Left cardiac atrium (tissue), 4 donors: Measurements from ENCODE around the gene ZEB1. TPM values are rescaled to one million over a fixed set of nuclear protein-coding genes. Genes with fewer than 3 reads are reported as not detected.
A peak's percentile ranks its signal among the peaks of the same experiment; 100 is the strongest.
"Not testable (repeated sequence)": the region's sequence is repeated elsewhere in the genome, so short reads cannot be mapped to it uniquely, and the experiment has no call there.

Experiments used
- ATAC-seq, 2 donors: fragments of 200-7000 bp; cut with Tn5 transposase; one replicate each; pipeline ENCODE4 v1.9.1; 2020; ENCODE audit warnings: mild to moderate bottlenecking in 2 of 2, moderate library complexity in 2 of 2
- DNase-seq: peaks from one replicate; pipeline ENCODE4 v3.0.0-alpha.2; 2020
- intact Hi-C, 2 donors: fragments of 100-400 bp; cut with DNase I; formaldehyde crosslinking; loops; one replicate each; pipeline versions ENCODE4 v1.14.1 to v1.15.1; 2022 to 2023
- total RNA-seq, 2 donors: library from RNA; stranded (reverse); fragmentation: NEBNext Ultra II Directional; extraction: Animal tissue kit (Norgen Biotek cat#: 25700); gene quantifications; one replicate each; pipeline ENCODE4 v1.2.1, GENCODE V29; 2021
- donor health status: DM: no; HTN: yes; CAD: no.
- donor health status: DM: no; HTN: yes; CAD: no; lungs with severe emphysema.
- donor health status: DM: yes; HTN: yes; CAD: no.
- donor health status: Dilated cardiomyopathy.

ZEB1 gene
- total RNA-seq, 2 donors from 2014 or later: 63.7 to 74.7 TPM

GRCh38 chr10:31401287-31401686 is 82.3 kb downstream of the ZEB1 start:
- DNase-seq (no peak), ATAC-seq (no peak)
- intact Hi-C loops: no loop called here

GRCh38 chr10:31404640-31405039 is 85.6 kb downstream of the ZEB1 start:
- ATAC-seq: peak; percentile 88 to 92
- intact Hi-C loops: no loop called here
- DNase-seq: no peak

- ATAC-seq, intact Hi-C loops, DNase-seq: not testable (repeated sequence)
These were observed 86.8 kb downstream of the ZEB1 start for GRCh38 chr10:31405829-31406228.

GRCh38 chr10:31412397-31412796 is 93.4 kb downstream of the ZEB1 start:
- DNase-seq, ATAC-seq, intact Hi-C loops: not testable (repeated sequence)

GRCh38 chr10:31413325-31413724 is 94.3 kb downstream of the ZEB1 start:
- ATAC-seq: no peak

GRCh38 chr10:31418481-31418880 is 99.5 kb downstream of the ZEB1 start:
- DNase-seq: no peak
- no peak for ATAC-seq
- intact Hi-C loops: no loop called here

More at GRCh38 chr10:31413325-31413724, 94.3 kb downstream of the ZEB1 start:
- intact Hi-C loops: no loop called here
- no peak for DNase-seq

- DNase-seq (no peak), ATAC-seq (peak; percentile 47 to 95)
- intact Hi-C loops: no loop called here
These were observed 100.5 kb downstream of the ZEB1 start for GRCh38 chr10:31419394-31420063.

- intact Hi-C loops: no loop called here
- ATAC-seq (no peak), DNase-seq (no peak)
These were observed 102.3 kb downstream of the ZEB1 start for GRCh38 chr10:31421322-31421721.

GRCh38 chr10:31422634-31423033 is 103.6 kb downstream of the ZEB1 start:
- intact Hi-C loops: no loop called here
- no peak for ATAC-seq
- no peak for DNase-seq

- no peak for DNase-seq
- intact Hi-C loops: no loop called here
- no peak for ATAC-seq
These were observed 105.5 kb downstream of the ZEB1 start for GRCh38 chr10:31424473-31424872.

GRCh38 chr10:31426401-31426800 is 107.4 kb downstream of the ZEB1 start:
- DNase-seq: no peak
- intact Hi-C loops: no loop called here
- peak; percentile 41 to 72 for ATAC-seq

- ATAC-seq: peak; percentile 23 to 80
- intact Hi-C loops, DNase-seq: not testable (repeated sequence)
These were observed 108.3 kb downstream of the ZEB1 start for GRCh38 chr10:31427334-31427733.

- intact Hi-C loops, DNase-seq: not testable (repeated sequence)
These were observed 109.5 kb downstream of the ZEB1 start for GRCh38 chr10:31428499-31428898.

GRCh38 chr10:31431021-31431420 is 112.0 kb downstream of the ZEB1 start:
- DNase-seq: no peak
- ATAC-seq: no peak
- intact Hi-C loops: no loop called here

More at GRCh38 chr10:31428499-31428898, 109.5 kb downstream of the ZEB1 start:
- ATAC-seq: not testable (repeated sequence)

- ATAC-seq (no peak), DNase-seq (no peak)
- intact Hi-C loops: no loop called here
These were observed 118.9 kb downstream of the ZEB1 start for GRCh38 chr10:31437959-31438358.

GRCh38 chr10:31451766-31452165 is 132.8 kb downstream of the ZEB1 start:
- ATAC-seq (no peak), DNase-seq (no peak)
- intact Hi-C loops: no loop called here

GRCh38 chr10:31456468-31456867 is 137.5 kb downstream of the ZEB1 start:
- intact Hi-C loops: no loop called here

GRCh38 chr10:31457858-31458257 is 138.8 kb downstream of the ZEB1 start:
- ATAC-seq (no peak), DNase-seq (no peak)
- intact Hi-C loops: no loop called here

More at GRCh38 chr10:31456468-31456867, 137.5 kb downstream of the ZEB1 start:
- ATAC-seq: no peak
- no peak for DNase-seq

- ATAC-seq: no peak
- intact Hi-C loops: no loop called here
- no peak for DNase-seq
These were observed 140.0 kb downstream of the ZEB1 start for GRCh38 chr10:31458974-31459373.

GRCh38 chr10:31460242-31460641 is 141.2 kb downstream of the ZEB1 start:
- no peak for ATAC-seq
- intact Hi-C loops: loop anchor here in 1 of 2 donors (10.0 kb wide), 1 partner anchor 135 kb away; no protein-coding TSS in a partner anchor
- no peak for DNase-seq

- ATAC-seq (no peak), DNase-seq (no peak)
- intact Hi-C loops: loop anchor here in 1 of 2 donors (10.0 kb wide), 1 partner anchor 140 kb away; no protein-coding TSS in a partner anchor
These were observed 145.5 kb downstream of the ZEB1 start for GRCh38 chr10:31464552-31464951.
